ENCODE results near the gene SPTBN1.

Gene SPTBN1

DNA sequence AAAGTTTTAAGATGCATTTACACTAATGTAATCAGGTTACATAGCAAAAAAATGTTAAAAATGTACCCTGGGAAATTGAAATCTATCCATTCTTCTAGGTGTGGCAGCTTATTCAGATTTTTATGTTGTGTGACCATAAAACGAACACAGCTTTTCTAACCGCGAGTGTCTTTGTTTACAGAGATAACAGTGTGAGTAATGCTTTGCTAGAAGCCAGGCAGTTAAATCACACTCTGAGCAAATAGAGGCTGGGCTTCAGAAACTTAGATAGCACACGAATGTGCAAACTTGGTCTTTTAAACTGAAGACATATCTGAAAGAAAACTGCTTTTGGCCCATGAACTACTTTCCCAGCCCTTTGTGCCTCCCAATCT is 116.1 kb downstream of the SPTBN1 start:
- TF ChIP-seq, protein P1, sequence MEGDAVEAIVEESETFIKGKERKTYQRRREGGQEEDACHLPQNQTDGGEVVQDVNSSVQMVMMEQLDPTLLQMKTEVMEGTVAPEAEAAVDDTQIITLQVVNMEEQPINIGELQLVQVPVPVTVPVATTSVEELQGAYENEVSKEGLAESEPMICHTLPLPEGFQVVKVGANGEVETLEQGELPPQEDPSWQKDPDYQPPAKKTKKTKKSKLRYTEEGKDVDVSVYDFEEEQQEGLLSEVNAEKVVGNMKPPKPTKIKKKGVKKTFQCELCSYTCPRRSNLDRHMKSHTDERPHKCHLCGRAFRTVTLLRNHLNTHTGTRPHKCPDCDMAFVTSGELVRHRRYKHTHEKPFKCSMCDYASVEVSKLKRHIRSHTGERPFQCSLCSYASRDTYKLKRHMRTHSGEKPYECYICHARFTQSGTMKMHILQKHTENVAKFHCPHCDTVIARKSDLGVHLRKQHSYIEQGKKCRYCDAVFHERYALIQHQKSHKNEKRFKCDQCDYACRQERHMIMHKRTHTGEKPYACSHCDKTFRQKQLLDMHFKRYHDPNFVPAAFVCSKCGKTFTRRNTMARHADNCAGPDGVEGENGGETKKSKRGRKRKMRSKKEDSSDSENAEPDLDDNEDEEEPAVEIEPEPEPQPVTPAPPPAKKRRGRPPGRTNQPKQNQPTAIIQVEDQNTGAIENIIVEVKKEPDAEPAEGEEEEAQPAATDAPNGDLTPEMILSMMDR (conservative IDR thresholded peaks at IDR 0.05; ENCODE audit: low read length) = no peak
- DNase-seq (ENCODE audit: low read depth) = peak; percentile 92

GRCh38 chr2:54572636-54573536 is 116.8 kb downstream of the SPTBN1 start:
- H3K4me3 ChIP-seq (ENCODE audit: low read length) = no peak overlapping the region
- TF ChIP-seq, protein P1 (conservative IDR thresholded peaks at IDR 0.05; ENCODE audit: low read length) = no peak
- no peak for DNase-seq (ENCODE audit: low read depth)

More for the DNA sequence above, 116.1 kb downstream of the SPTBN1 start:
- no peak overlapping the region for H3K4me3 ChIP-seq (ENCODE audit: low read length)

GRCh38 chr2:54573537-54573919 is 117.4 kb downstream of the SPTBN1 start:
- H3K4me3 ChIP-seq (ENCODE audit: low read length) = no peak overlapping the region
- TF ChIP-seq, protein P1 (conservative IDR thresholded peaks at IDR 0.05; ENCODE audit: low read length) = no peak
- DNase-seq (ENCODE audit: low read depth) = no peak

DNA sequence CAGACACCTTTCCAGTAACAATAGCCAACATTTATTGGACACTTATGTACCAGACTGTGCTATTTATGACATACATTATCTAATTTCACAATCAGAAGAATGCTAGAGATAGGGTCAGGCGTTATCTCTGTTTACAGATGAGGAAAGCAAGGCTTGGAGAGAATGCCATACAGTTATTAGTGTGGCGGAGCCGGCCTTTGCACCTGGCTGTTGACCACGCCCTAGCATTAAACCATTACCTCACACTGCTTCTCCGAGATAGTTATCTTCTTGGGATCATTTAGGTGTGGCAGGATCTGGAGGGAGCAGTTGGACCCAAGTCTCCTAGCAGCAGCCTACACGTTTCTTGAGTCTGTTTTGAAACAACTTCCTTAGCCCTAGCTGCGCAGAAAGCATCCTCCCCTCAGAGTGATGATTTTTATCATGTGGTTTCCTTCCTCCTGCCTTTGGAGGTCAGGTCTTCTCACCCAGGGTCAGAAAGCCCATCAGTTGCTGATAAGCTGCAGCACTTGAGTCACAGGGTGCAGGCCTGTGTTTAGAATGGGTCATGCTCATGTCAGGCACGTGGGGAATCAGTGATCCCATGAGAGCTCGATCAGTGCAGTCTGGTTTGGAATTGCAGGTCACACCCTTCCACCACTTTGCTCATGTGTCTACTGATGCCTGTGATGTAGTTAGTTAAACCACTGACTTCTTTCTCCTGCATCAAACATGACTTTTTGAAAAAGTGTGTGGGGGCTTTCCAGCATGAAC is 118.2 kb downstream of the SPTBN1 start:
- H3K4me3 ChIP-seq (ENCODE audit: low read length) = no peak overlapping the region
- TF ChIP-seq, protein P1 (conservative IDR thresholded peaks at IDR 0.05; ENCODE audit: low read length) = no peak
- no peak for DNase-seq (ENCODE audit: low read depth)

GRCh38 chr2:54574860-54575247 is 118.7 kb downstream of the SPTBN1 start:
- H3K4me3 ChIP-seq (ENCODE audit: low read length) = no peak overlapping the region
- no peak for DNase-seq (ENCODE audit: low read depth)
- TF ChIP-seq, protein P1 (conservative IDR thresholded peaks at IDR 0.05; ENCODE audit: low read length) = no peak

- no peak for DNase-seq (ENCODE audit: low read depth)
- H3K4me3 ChIP-seq (ENCODE audit: low read length) = no peak overlapping the region
- TF ChIP-seq, protein P1 (conservative IDR thresholded peaks at IDR 0.05; ENCODE audit: low read length) = no peak
Observed at GRCh38 chr2:54575379-54575888, 119.3 kb downstream of the SPTBN1 start.
